ENCODE measurements around the gene LOXHD1. TPM values are rescaled to one million over a fixed set of nuclear protein-coding genes. Genes with fewer than 3 reads are reported as not detected.

The LOXHD1 gene
- total and polyA plus RNA-seq, 2 of the 13 experiments (the other 11 are each of a cell fraction or from before 2014, with no cell fraction given) = not detected

DNA sequence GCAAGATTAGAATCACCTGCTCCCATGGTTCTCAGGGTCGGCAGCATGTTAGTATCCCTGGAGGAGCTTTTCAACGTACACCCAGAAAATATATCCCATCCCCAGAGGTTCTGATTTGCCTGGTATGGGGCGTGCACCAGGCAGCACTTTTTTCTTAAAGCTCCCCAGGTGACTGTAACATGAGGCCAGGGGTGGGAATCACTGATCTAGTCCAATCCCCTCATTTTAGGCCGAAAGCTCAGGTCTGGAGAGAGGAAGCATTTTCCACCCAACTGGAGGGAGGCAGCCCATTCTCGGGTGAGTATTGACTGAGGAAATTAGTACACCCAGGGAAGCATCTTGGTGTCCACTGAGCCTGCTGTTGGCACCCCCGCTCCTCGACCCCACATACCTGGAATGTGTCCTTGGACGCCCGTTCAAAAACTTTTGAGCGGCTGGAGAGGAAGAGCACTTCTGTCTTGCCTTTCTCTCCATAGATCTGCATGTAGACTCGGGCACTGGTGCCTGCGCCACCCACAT lies 94.3 kb downstream of the LOXHD1 start:
- CTCF ChIA-PET (ENCODE audit: low intra/inter-chr PET ratio, low total read pairs) = no interaction called here
- Histone ChIP-seq H3K4me1 (ENCODE audit: insufficient read depth, low read length) (no peaks in the 10 kb centered on the region), H3K4me2 (ENCODE audit: low read depth, low read length) (no peak overlapping the region), H3K27ac (ENCODE audit: extremely low read length, insufficient read depth, low read length) (no peak overlapping the region), H3K79me2 (ENCODE audit: insufficient read depth, low read length) (no peaks in the 10 kb centered on the region), H3K27me3 (ENCODE audit: control insufficient read depth in 1 of 2, insufficient read depth in 2 of 2, low read length in 2 of 2) (peaks cover 2 to 22% of the 10 kb centered on the region in 2 experiments; a peak in 3 of 5 replicates), H3K4me3 (replicated peaks in 1 of 3; ENCODE audit: insufficient read depth in 1 of 3, low read depth in 2 of 3, low read length in 3 of 3) (no peak overlapping the region), H3K9ac (ENCODE audit: insufficient read depth, low read depth, low read length) (no peak overlapping the region), H3K9me3 (ENCODE audit: low read length) (no peaks in the 10 kb centered on the region), H4K20me1 (ENCODE audit: insufficient read depth, low read length) (no peaks in the 10 kb centered on the region), H2AFZ (ENCODE audit: low read length) (no peak overlapping the region), H3K36me3 (replicated peaks in 1 of 2; ENCODE audit: control insufficient read depth in 1 of 2, insufficient read depth in 2 of 2, low read length in 2 of 2) (no peaks in the 10 kb centered on the region)
- WGBS (ENCODE audit: low lambda C conversion rate) = 3% methylated on average over 8 of the region's 12 CpGs
- POLR2A ChIA-PET = no interaction called here
- ATAC-seq (no peak), DNase-seq (ENCODE audit: low spot score) (no peak), FAIRE-seq (no peak)
- intact Hi-C loops (cut with micrococcal nuclease; ENCODE audit: unreplicated experiment) (no loop called here), in situ Hi-C loops (cut with HindIII; ENCODE audit: extremely low pct_ligation_motif_present, low pct_unique_long_range_greater_than_20kb) (loop anchor here (5.0 kb wide), 1 partner anchor 95 kb away; the partner anchor contains the start of gene LOXHD1)
- no peak for TF ChIP-seq CCAR2 (optimal IDR thresholded peaks at IDR 0.05; ENCODE audit: low read depth, low read length)
- TF ChIP-seq CREM (IDR thresholded peaks at IDR 0.05) = no peak
- TF ChIP-seq CREM (CRISPR knock-in tag; IDR thresholded peaks at IDR 0.05) = no peak
- no peak for TF ChIP-seq POLR2G (IDR thresholded peaks at IDR 0.05; ENCODE audit: low read depth, low read length)
- TF ChIP-seq, protein P1, sequence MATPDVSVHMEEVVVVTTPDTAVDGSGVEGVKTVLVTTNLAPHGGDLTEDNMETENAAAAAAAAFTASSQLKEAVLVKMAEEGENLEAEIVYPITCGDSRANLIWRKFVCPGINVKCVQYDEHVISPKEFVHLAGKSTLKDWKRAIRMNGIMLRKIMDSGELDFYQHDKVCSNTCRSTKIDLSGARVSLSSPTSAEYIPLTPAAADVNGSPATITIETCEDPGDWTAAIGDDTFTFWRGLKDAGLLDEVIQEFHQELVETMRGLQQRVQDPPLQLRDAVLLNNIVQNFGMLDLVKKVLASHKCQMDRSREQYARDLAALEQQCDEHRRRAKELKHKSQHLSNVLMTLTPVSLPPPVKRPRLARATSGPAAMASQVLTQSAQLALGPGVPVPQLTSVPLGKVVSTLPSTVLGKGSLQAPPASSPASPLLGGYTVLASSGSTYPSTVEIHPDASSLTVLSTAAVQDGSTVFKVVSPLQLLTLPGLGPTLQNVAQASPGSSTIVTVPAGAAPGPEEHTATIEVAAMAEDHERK (CRISPR knock-in tag; IDR thresholded peaks at IDR 0.05; ENCODE audit: low read depth) = no peak
- TF ChIP-seq, protein P2, sequence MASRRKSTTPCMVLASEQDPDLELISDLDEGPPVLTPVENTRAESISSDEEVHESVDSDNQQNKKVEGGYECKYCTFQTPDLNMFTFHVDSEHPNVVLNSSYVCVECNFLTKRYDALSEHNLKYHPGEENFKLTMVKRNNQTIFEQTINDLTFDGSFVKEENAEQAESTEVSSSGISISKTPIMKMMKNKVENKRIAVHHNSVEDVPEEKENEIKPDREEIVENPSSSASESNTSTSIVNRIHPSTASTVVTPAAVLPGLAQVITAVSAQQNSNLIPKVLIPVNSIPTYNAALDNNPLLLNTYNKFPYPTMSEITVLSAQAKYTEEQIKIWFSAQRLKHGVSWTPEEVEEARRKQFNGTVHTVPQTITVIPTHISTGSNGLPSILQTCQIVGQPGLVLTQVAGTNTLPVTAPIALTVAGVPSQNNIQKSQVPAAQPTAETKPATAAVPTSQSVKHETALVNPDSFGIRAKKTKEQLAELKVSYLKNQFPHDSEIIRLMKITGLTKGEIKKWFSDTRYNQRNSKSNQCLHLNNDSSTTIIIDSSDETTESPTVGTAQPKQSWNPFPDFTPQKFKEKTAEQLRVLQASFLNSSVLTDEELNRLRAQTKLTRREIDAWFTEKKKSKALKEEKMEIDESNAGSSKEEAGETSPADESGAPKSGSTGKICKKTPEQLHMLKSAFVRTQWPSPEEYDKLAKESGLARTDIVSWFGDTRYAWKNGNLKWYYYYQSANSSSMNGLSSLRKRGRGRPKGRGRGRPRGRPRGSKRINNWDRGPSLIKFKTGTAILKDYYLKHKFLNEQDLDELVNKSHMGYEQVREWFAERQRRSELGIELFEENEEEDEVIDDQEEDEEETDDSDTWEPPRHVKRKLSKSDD (CRISPR knock-in tag; IDR thresholded peaks at IDR 0.05; ENCODE audit: low read depth) = no peak
- TF ChIP-seq NFRKB (IDR thresholded peaks at IDR 0.05) = no peak
- TF ChIP-seq, protein P3, sequence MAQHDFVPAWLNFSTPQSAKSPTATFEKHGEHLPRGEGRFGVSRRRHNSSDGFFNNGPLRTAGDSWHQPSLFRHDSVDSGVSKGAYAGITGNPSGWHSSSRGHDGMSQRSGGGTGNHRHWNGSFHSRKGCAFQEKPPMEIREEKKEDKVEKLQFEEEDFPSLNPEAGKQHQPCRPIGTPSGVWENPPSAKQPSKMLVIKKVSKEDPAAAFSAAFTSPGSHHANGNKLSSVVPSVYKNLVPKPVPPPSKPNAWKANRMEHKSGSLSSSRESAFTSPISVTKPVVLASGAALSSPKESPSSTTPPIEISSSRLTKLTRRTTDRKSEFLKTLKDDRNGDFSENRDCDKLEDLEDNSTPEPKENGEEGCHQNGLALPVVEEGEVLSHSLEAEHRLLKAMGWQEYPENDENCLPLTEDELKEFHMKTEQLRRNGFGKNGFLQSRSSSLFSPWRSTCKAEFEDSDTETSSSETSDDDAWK (CRISPR knock-in tag; IDR thresholded peaks at IDR 0.05) = no peak
- TF ChIP-seq NFKBIZ (CRISPR knock-in tag; IDR thresholded peaks at IDR 0.05) = no peak
- TF ChIP-seq, protein P4, sequence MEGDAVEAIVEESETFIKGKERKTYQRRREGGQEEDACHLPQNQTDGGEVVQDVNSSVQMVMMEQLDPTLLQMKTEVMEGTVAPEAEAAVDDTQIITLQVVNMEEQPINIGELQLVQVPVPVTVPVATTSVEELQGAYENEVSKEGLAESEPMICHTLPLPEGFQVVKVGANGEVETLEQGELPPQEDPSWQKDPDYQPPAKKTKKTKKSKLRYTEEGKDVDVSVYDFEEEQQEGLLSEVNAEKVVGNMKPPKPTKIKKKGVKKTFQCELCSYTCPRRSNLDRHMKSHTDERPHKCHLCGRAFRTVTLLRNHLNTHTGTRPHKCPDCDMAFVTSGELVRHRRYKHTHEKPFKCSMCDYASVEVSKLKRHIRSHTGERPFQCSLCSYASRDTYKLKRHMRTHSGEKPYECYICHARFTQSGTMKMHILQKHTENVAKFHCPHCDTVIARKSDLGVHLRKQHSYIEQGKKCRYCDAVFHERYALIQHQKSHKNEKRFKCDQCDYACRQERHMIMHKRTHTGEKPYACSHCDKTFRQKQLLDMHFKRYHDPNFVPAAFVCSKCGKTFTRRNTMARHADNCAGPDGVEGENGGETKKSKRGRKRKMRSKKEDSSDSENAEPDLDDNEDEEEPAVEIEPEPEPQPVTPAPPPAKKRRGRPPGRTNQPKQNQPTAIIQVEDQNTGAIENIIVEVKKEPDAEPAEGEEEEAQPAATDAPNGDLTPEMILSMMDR (CRISPR knock-in tag; IDR thresholded peaks at IDR 0.05) = no peak
- no peak for TF ChIP-seq PAWR (CRISPR knock-in tag; IDR thresholded peaks at IDR 0.05; ENCODE audit: borderline replicate concordance)
- TF ChIP-seq, protein P5, sequence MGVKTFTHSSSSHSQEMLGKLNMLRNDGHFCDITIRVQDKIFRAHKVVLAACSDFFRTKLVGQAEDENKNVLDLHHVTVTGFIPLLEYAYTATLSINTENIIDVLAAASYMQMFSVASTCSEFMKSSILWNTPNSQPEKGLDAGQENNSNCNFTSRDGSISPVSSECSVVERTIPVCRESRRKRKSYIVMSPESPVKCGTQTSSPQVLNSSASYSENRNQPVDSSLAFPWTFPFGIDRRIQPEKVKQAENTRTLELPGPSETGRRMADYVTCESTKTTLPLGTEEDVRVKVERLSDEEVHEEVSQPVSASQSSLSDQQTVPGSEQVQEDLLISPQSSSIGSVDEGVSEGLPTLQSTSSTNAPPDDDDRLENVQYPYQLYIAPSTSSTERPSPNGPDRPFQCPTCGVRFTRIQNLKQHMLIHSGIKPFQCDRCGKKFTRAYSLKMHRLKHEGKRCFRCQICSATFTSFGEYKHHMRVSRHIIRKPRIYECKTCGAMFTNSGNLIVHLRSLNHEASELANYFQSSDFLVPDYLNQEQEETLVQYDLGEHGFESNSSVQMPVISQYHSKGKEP (CRISPR knock-in tag; IDR thresholded peaks at IDR 0.05) = no peak
- TF ChIP-seq, protein P6, sequence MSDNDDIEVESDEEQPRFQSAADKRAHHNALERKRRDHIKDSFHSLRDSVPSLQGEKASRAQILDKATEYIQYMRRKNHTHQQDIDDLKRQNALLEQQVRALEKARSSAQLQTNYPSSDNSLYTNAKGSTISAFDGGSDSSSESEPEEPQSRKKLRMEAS (IDR thresholded peaks at IDR 0.05) = no peak
- TF ChIP-seq ASH2L (IDR thresholded peaks at IDR 0.05; ENCODE audit: insufficient read length, low read depth, low read length) = no peak
- TF ChIP-seq ZFP36L2 (CRISPR knock-in tag; IDR thresholded peaks at IDR 0.05) = no peak
- no TSS peak for BruUV-seq (replicated peaks)
